Ovary (tissue), 9 donors: ENCODE measurements around the gene ILKAP. TPM values are rescaled to one million over a fixed set of nuclear protein-coding genes. Genes with fewer than 3 reads are reported as not detected.

Experiments used
- DNase-seq, 5 donors: peaks; one replicate each; pipeline ENCODE4 v3.0.0-alpha.2; 2019 to 2020
- H3K27ac ChIP-seq, 2 donors: fragments of 200-600 bp; one replicate each; pipeline versions ENCODE4 v1.5.1 to v1.8.0; 2019 to 2022
- H3K27me3 ChIP-seq: fragments of 200-600 bp; one replicate; pipeline ENCODE4 v1.8.0; 2022
- H3K36me3 ChIP-seq: fragments of 200-600 bp; sonication (generic); one replicate; pipeline ENCODE4 v1.5.1; 2019
- H3K4me1 ChIP-seq: one replicate; pipeline ENCODE4 v1.8.1; 2013; ENCODE audit warnings: mild to moderate bottlenecking, moderate library complexity; ENCODE audit not compliant: insufficient read depth
- H3K4me3 ChIP-seq: fragments of 200-600 bp; sonication (generic); one replicate; pipeline ENCODE4 v1.5.1; 2017
- H3K9me3 ChIP-seq, 2 donors: fragments of 200-600 bp in 1 of 2; sonication (generic) in 1 of 2; one replicate each; pipeline versions ENCODE4 v1.5.1 to v1.8.1; 2013 to 2019; ENCODE audit warnings: mild to moderate bottlenecking in 1 of 2, moderate library complexity in 1 of 2
- CTCF ChIP-seq, 3 donors: fragments of 450-650 bp in 2 of 3; fragments of 200-600 bp in 1 of 3; IDR thresholded peaks; one replicate each; pipeline versions ENCODE4 v1.5.1 to v1.8.0; 2016 to 2022; ENCODE audit warnings: antibody characterized with exemption in 3 of 3, mild to moderate bottlenecking in 1 of 3
- EP300 ChIP-seq: sonication (generic); formaldehyde crosslinking; IDR thresholded peaks from one replicate; pipeline ENCODE4 v1.6.1; 2017; ENCODE audit warnings: antibody characterized with exemption
- POLR2A ChIP-seq: fragments of 450-650 bp; IDR thresholded peaks from one replicate; pipeline ENCODE4 v1.6.1; 2017; ENCODE audit warnings: antibody characterized with exemption, mild to moderate bottlenecking, moderate library complexity
- WGBS, 3 donors: extraction: QIAGEN DNeasy Blood & Tissue Kit in 1 of 3; methylation state at CpG; one replicate each; pipeline versions ENCODE4 v1.1.5 to v1.1.7; 2013 to 2017; 5-methylcytosine and 5-hydroxymethylcytosine counted together
- intact Hi-C, 4 donors: fragments of 100-400 bp; cut with DNase I; formaldehyde crosslinking; loops; one replicate each; pipeline versions ENCODE4 v1.11.0 to v1.15.1; 2022 to 2023
- polyA plus RNA-seq, 2 donors: library from polyadenylated mRNA; stranded (reverse); fragments of 200-250 nt in 1 of 2; fragments of 350-450 nt in 1 of 2; fragmentation: Illumina TruSeq in 1 of 2; extraction: RNeasy Lipid Tissue Mini Kit (QIAGEN cat#74804) in 1 of 2; gene quantifications; one replicate each; pipeline ENCODE4 v1.2.3, GENCODE V29; 2013 to 2014
- total RNA-seq, 7 donors: library from RNA; depleted of rRNA in 2 of 7; stranded (reverse); fragments of >200 nt in 2 of 7; fragmentation: NEBNext Ultra II Directional in 3 of 7; extraction: Animal tissue kit (Norgen Biotek cat#: 25700) in 3 of 7; gene quantifications; one replicate each; pipeline versions ENCODE4 v1.1.0 to v1.2.4, GENCODE V29; 2016 to 2023
- donor health status: DM: no; HTN: no; CAD: no; lungs with moderate emphysema.
- donor health status: DM: no; HTN: no; CAD: no.
- donor health status: Bipolar disorder and iron deficiency.
- donor health status: DM: yes; HTN: yes; CAD: no.
- donor health status: DM: no; HTN: no; CAD: no.
- donor health status: DM: yes; HTN: yes; CAD: no.

The ILKAP gene
- total and polyA plus RNA-seq, 9 donors: 28.4 to 54.9 (median 38.9) TPM

GRCh38 chr2:238125127-238125885 lies 78.2 kb downstream of the ILKAP start:
- no peak overlapping the region for H3K27ac ChIP-seq
- H3K4me1 ChIP-seq: peaks cover 6% of the 10 kb centered on the region
- no peaks in the 10 kb centered on the region for H3K36me3 ChIP-seq
- WGBS, 3 donors: 85 to 91% (median 90%) methylated on average over 20 of the region's 20 CpGs
- H3K9me3 ChIP-seq: no peaks in the 10 kb centered on the region
- no peak for DNase-seq
- H3K4me3 ChIP-seq: no peak overlapping the region
- intact Hi-C loops: no loop called here
- TF ChIP-seq POLR2A: no peak
- TF ChIP-seq EP300: no peak
- no peak for TF ChIP-seq CTCF (IDR thresholded peaks at IDR 0.05)
- H3K27me3 ChIP-seq: no peaks in the 10 kb centered on the region

- no peak for DNase-seq
- Histone ChIP-seq H3K27me3 (no peaks in the 10 kb centered on the region), H3K36me3 (no peaks in the 10 kb centered on the region), H3K4me1 (peaks cover 6% of the 10 kb centered on the region), H3K4me3 (no peak overlapping the region), H3K9me3 (no peaks in the 10 kb centered on the region), H3K27ac (no peak overlapping the region)
- intact Hi-C loops: no loop called here
- TF ChIP-seq CTCF (IDR thresholded peaks at IDR 0.05): no peak
- no peak for TF ChIP-seq EP300
- no peak for TF ChIP-seq POLR2A
- 85 to 88% (median 88%) methylated on average over 19 of the region's 19 CpGs for WGBS, 3 donors
These were observed 78.9 kb downstream of the ILKAP start for GRCh38 chr2:238124488-238125126.

- Histone ChIP-seq H3K4me3 (no peak overlapping the region), H3K36me3 (no peaks in the 10 kb centered on the region), H3K27ac (no peak overlapping the region), H3K27me3 (no peaks in the 10 kb centered on the region), H3K4me1 (peaks cover 6% of the 10 kb centered on the region), H3K9me3 (no peaks in the 10 kb centered on the region)
- intact Hi-C loops: no loop called here
- DNase-seq: no peak
- WGBS, 3 donors: 59 to 73% (median 65%) methylated on average over 14 of the region's 14 CpGs
- TF ChIP-seq CTCF (IDR thresholded peaks at IDR 0.05): no peak
- no peak for TF ChIP-seq POLR2A
- TF ChIP-seq EP300: no peak
These were observed 79.5 kb downstream of the ILKAP start for GRCh38 chr2:238123991-238124470.

- Histone ChIP-seq H3K27ac (no peak overlapping the region), H3K27me3 (no peaks in the 10 kb centered on the region), H3K36me3 (no peaks in the 10 kb centered on the region), H3K4me1 (peaks cover 6% of the 10 kb centered on the region), H3K9me3 (no peaks in the 10 kb centered on the region), H3K4me3 (no peak overlapping the region)
- no peak for DNase-seq
- intact Hi-C loops: no loop called here
- TF ChIP-seq POLR2A (no peak), EP300 (no peak)
- WGBS, 3 donors: 63 to 75% (median 72%) methylated on average over 21 to 22 of the region's 22 CpGs
These were observed 80.1 kb downstream of the ILKAP start for GRCh38 chr2:238123218-238123971.
